ENCODE data around the gene PLD1.

Gene PLD1

DNA sequence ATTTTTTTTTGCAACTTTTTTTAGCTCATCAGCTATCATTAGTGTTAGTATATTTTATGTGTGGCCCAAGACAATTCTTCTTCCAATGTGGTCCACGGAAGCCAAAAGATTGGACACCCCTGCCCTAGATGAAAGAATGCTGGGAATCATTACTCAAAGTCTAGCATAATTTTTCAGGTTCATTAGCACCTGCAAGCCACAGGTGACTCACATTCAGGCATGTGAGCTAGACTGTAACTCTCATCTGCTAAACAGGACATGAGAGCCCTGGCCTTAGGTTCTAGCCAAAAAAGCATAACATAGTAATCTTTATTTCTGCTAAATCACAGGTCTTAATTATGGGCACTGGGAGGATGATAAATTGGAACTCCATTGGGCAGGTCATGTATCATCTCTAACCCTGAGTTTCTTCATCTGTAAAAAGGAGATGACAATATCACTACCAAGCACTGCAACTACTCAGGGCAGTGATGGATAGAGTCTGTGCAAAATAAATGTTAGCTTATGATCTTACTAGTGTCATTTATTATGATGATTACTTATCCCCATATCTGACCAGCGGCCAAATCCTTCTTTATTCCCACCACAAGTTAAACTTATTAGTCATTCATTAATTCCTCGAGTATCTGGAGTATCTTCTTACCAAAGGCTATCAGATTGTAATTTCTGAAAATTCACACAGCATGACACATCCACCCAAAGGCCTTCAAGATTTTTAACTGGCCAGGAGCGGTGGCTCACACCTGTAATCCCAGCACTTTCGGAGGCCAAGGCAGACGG lies 125.0 kb downstream of the PLD1 start:
- no peak overlapping the region for H3K27ac ChIP-seq (ENCODE audit: insufficient read depth in 1 of 2, low read depth in 1 of 2, low read length in 2 of 2, poor library complexity in 1 of 2, severe bottlenecking in 2 of 2)
- H3K27me3 ChIP-seq (replicated peaks in 2 of 5; ENCODE audit: control insufficient read depth in 4 of 5, insufficient read depth in 5 of 5, low read length in 4 of 5) = no peaks in the 10 kb centered on the region
- peaks cover 0 to 2% (median 0%) of the 10 kb centered on the region in 4 experiments for H3K4me1 ChIP-seq (ENCODE audit: control extremely low read depth in 1 of 4, control insufficient read depth in 4 of 4, insufficient read depth in 4 of 4, low read length in 3 of 4)
- ChIA-PET POLR2A (no interaction called here), CTCF (interaction anchor here (1.1 kb wide), 1 partner anchor 95 kb away, joined by 3 read pairs; no protein-coding TSS in a partner anchor)
- 83% methylated on average over 2 of the region's 6 CpGs for WGBS (ENCODE audit: insufficient coverage)
- H3K36me3 ChIP-seq (ENCODE audit: control insufficient read depth in 4 of 4, insufficient read depth in 4 of 4, low read length in 3 of 4) = peaks cover 0 to 5% (median 0%) of the 10 kb centered on the region in 4 experiments
- DNase-seq = no peak
- H3K9me3 ChIP-seq (ENCODE audit: control extremely low read depth in 1 of 5, control insufficient read depth in 4 of 5, insufficient read depth in 2 of 5, low read depth in 1 of 5, low read length in 4 of 5) = no peaks in the 10 kb centered on the region
- H3K4me3 ChIP-seq (ENCODE audit: control insufficient read depth in 1 of 7, extremely low read depth in 1 of 7, insufficient read depth in 4 of 7, low read depth in 2 of 7, low read length in 6 of 7) = no peak overlapping the region

DNA sequence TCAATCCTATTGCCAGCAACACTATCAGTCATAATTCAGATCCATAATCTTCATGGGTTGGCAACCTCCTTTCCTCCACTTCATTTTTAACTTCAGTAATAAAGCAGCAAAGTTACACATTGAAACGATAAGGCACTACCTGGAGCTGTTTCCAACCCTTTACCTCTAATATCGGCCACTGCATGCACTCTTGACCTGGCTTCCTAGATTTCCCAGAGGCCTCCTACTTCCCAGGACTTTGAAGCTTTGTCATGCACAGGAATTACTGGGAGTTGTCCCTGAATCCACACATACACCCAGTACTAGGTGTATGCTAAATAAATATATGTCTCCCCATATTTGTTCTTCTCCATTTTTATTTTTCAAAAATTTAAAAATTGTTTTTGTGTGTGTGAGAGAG lies 126.1 kb downstream of the PLD1 start:
- 80% methylated on average over 1 of the region's 2 CpGs for WGBS (ENCODE audit: insufficient coverage)
- POLR2A ChIA-PET = no interaction called here
- CTCF ChIA-PET = no interaction called here

DNA sequence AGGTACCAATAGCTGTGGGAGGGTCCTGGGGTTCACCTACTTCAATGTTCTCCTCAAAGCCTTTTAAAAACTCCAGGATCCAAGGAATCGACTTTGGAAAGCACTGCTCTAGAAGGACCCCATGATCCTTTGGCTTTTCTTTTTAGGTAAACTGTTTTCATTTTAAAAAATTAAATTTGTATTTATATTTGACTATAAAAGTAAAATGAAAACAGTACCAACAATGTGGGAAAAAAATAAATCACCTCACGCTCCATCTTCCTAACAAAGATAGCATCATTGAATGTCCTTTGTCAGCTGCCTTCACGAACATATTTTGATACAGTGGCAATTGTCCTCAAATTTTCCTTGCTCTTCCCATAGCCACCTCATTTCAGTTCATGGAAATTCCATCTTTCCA lies 127.5 kb downstream of the PLD1 start:
- no peak for DNase-seq
- no peaks in the 10 kb centered on the region for H3K27me3 ChIP-seq (replicated peaks in 2 of 5; ENCODE audit: control insufficient read depth in 4 of 5, insufficient read depth in 5 of 5, low read length in 4 of 5)
- ChIA-PET CTCF (no interaction called here), POLR2A (no interaction called here)
- no peak overlapping the region for H3K4me3 ChIP-seq (ENCODE audit: control insufficient read depth in 1 of 7, extremely low read depth in 1 of 7, insufficient read depth in 4 of 7, low read depth in 2 of 7, low read length in 6 of 7)
- no peak overlapping the region for H3K27ac ChIP-seq (ENCODE audit: insufficient read depth in 1 of 2, low read depth in 1 of 2, low read length in 2 of 2, poor library complexity in 1 of 2, severe bottlenecking in 2 of 2)
- H3K4me1 ChIP-seq (ENCODE audit: control extremely low read depth in 1 of 4, control insufficient read depth in 4 of 4, insufficient read depth in 4 of 4, low read length in 3 of 4) = no peaks in the 10 kb centered on the region
- 95% methylated on average over 3 of the region's 3 CpGs for WGBS (ENCODE audit: insufficient coverage)
- peaks cover 0 to 5% (median 0%) of the 10 kb centered on the region in 4 experiments for H3K36me3 ChIP-seq (ENCODE audit: control insufficient read depth in 4 of 4, insufficient read depth in 4 of 4, low read length in 3 of 4)
- no peaks in the 10 kb centered on the region for H3K9me3 ChIP-seq (ENCODE audit: control extremely low read depth in 1 of 5, control insufficient read depth in 4 of 5, insufficient read depth in 2 of 5, low read depth in 1 of 5, low read length in 4 of 5)

More for the DNA sequence above, 126.1 kb downstream of the PLD1 start:
- Histone ChIP-seq H3K9me3 (ENCODE audit: control extremely low read depth in 1 of 5, control insufficient read depth in 4 of 5, insufficient read depth in 2 of 5, low read depth in 1 of 5, low read length in 4 of 5) (no peaks in the 10 kb centered on the region), H3K27me3 (replicated peaks in 2 of 5; ENCODE audit: control insufficient read depth in 4 of 5, insufficient read depth in 5 of 5, low read length in 4 of 5) (no peaks in the 10 kb centered on the region), H3K4me1 (ENCODE audit: control extremely low read depth in 1 of 4, control insufficient read depth in 4 of 4, insufficient read depth in 4 of 4, low read length in 3 of 4) (no peaks in the 10 kb centered on the region), H3K4me3 (ENCODE audit: control insufficient read depth in 1 of 7, extremely low read depth in 1 of 7, insufficient read depth in 4 of 7, low read depth in 2 of 7, low read length in 6 of 7) (no peak overlapping the region), H3K36me3 (ENCODE audit: control insufficient read depth in 4 of 4, insufficient read depth in 4 of 4, low read length in 3 of 4) (peaks cover 0 to 5% (median 0%) of the 10 kb centered on the region in 4 experiments), H3K27ac (ENCODE audit: insufficient read depth in 1 of 2, low read depth in 1 of 2, low read length in 2 of 2, poor library complexity in 1 of 2, severe bottlenecking in 2 of 2) (no peak overlapping the region)
- DNase-seq = no peak

DNA sequence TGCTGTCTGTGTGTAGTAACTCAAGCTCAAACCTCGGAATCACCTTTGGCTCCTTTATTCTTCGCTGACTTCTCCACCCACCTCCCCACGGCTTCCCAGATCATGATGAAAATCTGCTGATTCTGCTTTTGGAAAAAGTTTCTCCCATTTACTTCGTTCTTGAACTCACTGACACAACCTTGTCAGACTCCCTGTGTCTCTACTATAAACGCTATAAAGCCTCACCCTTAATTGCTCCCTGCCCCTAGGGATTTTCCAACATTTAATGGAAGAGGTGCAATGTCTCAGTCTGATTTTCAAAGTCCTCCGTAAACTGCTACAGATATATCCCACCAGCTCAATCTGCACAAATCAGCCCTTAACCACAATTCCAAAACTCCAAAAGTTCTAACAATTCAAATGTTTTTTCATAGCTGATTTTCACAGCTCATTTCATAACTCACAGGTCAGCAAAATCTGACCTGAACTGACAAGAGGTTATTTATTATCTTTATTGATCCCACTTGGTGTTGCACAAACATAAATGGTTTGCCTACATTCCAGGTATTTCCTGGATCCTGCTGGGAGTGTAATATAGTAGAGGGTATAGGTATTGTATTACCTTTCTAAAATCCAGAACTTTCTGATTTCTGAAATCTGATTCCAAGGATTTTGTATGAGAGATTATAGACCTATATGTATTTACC lies 129.4 kb downstream of the PLD1 start:
- ChIA-PET POLR2A (no interaction called here), CTCF (interaction anchor here (1.7 kb wide), 1 partner anchor 16 kb away, joined by 3 read pairs; no protein-coding TSS in a partner anchor)
- no peak overlapping the region for H3K4me3 ChIP-seq (ENCODE audit: control insufficient read depth in 1 of 7, extremely low read depth in 1 of 7, insufficient read depth in 4 of 7, low read depth in 2 of 7, low read length in 6 of 7)
- DNase-seq = no peak
- H3K4me1 ChIP-seq (ENCODE audit: control extremely low read depth in 1 of 4, control insufficient read depth in 4 of 4, insufficient read depth in 4 of 4, low read length in 3 of 4) = peaks cover 0 to 14% (median 3%) of the 10 kb centered on the region in 4 experiments
- H3K9me3 ChIP-seq (ENCODE audit: control extremely low read depth in 1 of 5, control insufficient read depth in 4 of 5, insufficient read depth in 2 of 5, low read depth in 1 of 5, low read length in 4 of 5) = no peaks in the 10 kb centered on the region
- no peaks in the 10 kb centered on the region for H3K27me3 ChIP-seq (replicated peaks in 2 of 5; ENCODE audit: control insufficient read depth in 4 of 5, insufficient read depth in 5 of 5, low read length in 4 of 5)
- H3K27ac ChIP-seq (ENCODE audit: insufficient read depth in 1 of 2, low read depth in 1 of 2, low read length in 2 of 2, poor library complexity in 1 of 2, severe bottlenecking in 2 of 2) = no peak overlapping the region
- H3K36me3 ChIP-seq (ENCODE audit: control insufficient read depth in 4 of 4, insufficient read depth in 4 of 4, low read length in 3 of 4) = no peaks in the 10 kb centered on the region
- 100% methylated on average over 5 of the region's 6 CpGs for WGBS (ENCODE audit: insufficient coverage)

DNA sequence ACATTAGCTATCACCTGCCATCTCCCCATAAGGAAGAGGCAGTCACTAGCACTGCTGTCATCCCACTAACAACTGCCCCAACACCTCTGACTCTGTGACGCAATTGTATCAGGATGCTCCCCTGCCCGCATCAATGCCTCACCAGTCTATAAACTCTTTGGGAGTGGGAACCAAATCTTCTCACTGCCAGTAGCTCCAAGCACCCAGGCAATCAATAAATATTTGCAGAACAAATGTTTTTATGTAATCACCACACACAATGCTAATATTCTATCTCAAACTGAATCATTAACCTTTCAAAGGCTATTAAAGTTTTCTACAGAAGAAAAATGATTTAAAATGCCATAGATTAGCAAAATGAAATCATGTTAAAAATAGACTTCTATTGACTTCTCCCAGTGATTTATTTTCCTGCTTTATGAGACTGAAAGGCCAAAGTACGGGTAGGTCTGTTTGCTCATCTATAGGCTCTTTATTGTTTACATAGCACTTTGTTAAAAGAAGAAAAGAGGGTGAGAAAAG lies 131.3 kb downstream of the PLD1 start:
- 100% methylated on average over 2 of the region's 3 CpGs for WGBS (ENCODE audit: insufficient coverage)
- Histone ChIP-seq H3K9me3 (ENCODE audit: control extremely low read depth in 1 of 5, control insufficient read depth in 4 of 5, insufficient read depth in 2 of 5, low read depth in 1 of 5, low read length in 4 of 5) (no peaks in the 10 kb centered on the region), H3K36me3 (ENCODE audit: control insufficient read depth in 4 of 4, insufficient read depth in 4 of 4, low read length in 3 of 4) (no peaks in the 10 kb centered on the region), H3K27ac (ENCODE audit: insufficient read depth in 1 of 2, low read depth in 1 of 2, low read length in 2 of 2, poor library complexity in 1 of 2, severe bottlenecking in 2 of 2) (no peak overlapping the region), H3K4me1 (ENCODE audit: control extremely low read depth in 1 of 4, control insufficient read depth in 4 of 4, insufficient read depth in 4 of 4, low read length in 3 of 4) (peaks cover 0 to 14% (median 3%) of the 10 kb centered on the region in 4 experiments), H3K27me3 (replicated peaks in 2 of 5; ENCODE audit: control insufficient read depth in 4 of 5, insufficient read depth in 5 of 5, low read length in 4 of 5) (no peaks in the 10 kb centered on the region), H3K4me3 (ENCODE audit: control insufficient read depth in 1 of 7, extremely low read depth in 1 of 7, insufficient read depth in 4 of 7, low read depth in 2 of 7, low read length in 6 of 7) (no peak overlapping the region)
- DNase-seq = no peak
- ChIA-PET POLR2A (no interaction called here), CTCF (interaction anchor here (0.8 to 1.7 kb wide), 4 partner anchors 14 to 46 kb away, joined by 3 read pairs; no protein-coding TSS in a partner anchor)

DNA sequence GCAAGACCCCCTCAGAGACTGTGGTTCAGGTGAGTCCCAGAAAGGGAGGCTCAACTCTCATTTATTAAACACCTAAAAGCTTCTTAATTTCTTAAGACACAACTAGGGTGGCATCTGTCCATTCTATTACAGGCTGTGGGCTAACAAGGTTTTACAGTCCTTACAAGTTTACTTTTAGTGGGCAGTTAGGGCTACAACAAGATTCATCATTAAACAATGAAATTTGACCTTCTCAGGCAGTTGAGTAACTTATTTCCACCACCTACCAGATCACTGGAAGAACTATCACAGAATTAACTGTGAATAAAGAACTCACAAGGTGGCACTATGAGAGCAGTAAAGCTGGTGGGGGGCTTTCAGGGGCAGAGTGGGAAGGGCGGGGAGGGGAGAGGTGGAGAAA lies 132.6 kb downstream of the PLD1 start:
- H3K9me3 ChIP-seq (ENCODE audit: control extremely low read depth in 1 of 5, control insufficient read depth in 4 of 5, insufficient read depth in 2 of 5, low read depth in 1 of 5, low read length in 4 of 5) = no peaks in the 10 kb centered on the region
- peaks cover 0 to 14% (median 3%) of the 10 kb centered on the region in 4 experiments for H3K4me1 ChIP-seq (ENCODE audit: control extremely low read depth in 1 of 4, control insufficient read depth in 4 of 4, insufficient read depth in 4 of 4, low read length in 3 of 4)
- H3K27ac ChIP-seq (ENCODE audit: insufficient read depth in 1 of 2, low read depth in 1 of 2, low read length in 2 of 2, poor library complexity in 1 of 2, severe bottlenecking in 2 of 2) = no peak overlapping the region
- POLR2A ChIA-PET = no interaction called here
- WGBS (ENCODE audit: insufficient coverage) = no CpG with 5 or more reads among the region's 1 CpG
- CTCF ChIA-PET = interaction anchor here (1.3 kb wide), 1 partner anchor 34 kb away, joined by 3 read pairs; no protein-coding TSS in a partner anchor
- no peak overlapping the region for H3K4me3 ChIP-seq (ENCODE audit: control insufficient read depth in 1 of 7, extremely low read depth in 1 of 7, insufficient read depth in 4 of 7, low read depth in 2 of 7, low read length in 6 of 7)
- no peaks in the 10 kb centered on the region for H3K27me3 ChIP-seq (replicated peaks in 2 of 5; ENCODE audit: control insufficient read depth in 4 of 5, insufficient read depth in 5 of 5, low read length in 4 of 5)
- DNase-seq = no peak
- no peaks in the 10 kb centered on the region for H3K36me3 ChIP-seq (ENCODE audit: control insufficient read depth in 4 of 4, insufficient read depth in 4 of 4, low read length in 3 of 4)

Data from common myeloid progenitor, CD34-positive (primary cell).